ENCODE data around the gene TTC21A. TPM values are rescaled to one million over a fixed set of nuclear protein-coding genes. Genes with fewer than 3 reads are reported as not detected.

The TTC21A gene
- total and polyA plus RNA-seq, 2 of the 13 experiments (the other 11 are each of a cell fraction or from before 2014, with no cell fraction given), result 0.31 to 1.5 TPM

DNA sequence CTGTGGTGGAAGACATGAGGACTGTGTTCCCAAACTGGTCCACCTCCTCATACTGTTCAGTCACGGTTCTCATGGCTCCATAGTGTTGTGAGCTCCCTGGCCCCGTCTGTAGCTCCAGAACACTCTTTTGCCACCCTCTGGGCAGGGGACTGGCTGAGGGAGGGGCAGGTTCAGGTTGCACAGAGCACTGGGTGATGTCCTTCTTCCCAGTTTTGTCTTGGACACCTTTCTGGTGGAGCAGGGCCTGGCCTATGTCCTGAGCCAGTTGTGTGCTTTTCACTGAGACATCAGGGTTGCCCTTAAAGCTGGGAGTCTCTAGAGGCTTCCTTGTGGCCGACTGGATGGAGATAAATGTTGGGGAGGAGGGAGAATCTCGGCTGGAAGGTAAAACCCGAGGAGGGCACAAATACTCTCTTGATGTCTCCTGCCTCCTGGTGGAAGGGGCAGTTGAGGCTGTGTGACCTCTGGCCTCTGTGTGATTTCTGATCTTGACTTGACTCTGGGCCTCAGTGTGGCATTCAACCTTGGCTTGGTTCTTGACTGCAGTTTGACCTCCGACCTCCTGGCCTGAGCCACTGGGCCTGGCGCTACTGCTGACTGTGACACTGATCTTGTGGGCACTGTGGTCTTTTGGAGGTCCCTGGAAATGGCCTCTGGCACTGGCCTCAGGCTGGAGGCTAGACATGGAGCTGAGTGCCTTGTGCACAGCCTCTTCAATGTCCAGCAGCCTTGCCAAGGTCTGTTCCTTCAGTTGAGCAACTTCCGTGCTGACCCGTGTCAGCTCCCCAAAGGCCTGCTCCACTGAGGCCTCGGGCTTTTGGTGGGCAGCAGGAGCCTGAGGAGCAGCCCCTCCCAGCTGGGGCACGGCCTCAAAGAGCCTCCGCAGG lies 76.8 kb downstream of the TTC21A start:
- no peak for FAIRE-seq
- TF ChIP-seq ZBTB10 (CRISPR knock-in tag; IDR thresholded peaks at IDR 0.05; ENCODE audit: borderline replicate concordance) (no peak), NR2C2 (CRISPR knock-in tag; IDR thresholded peaks at IDR 0.05; ENCODE audit: borderline replicate concordance) (0 out of 2 replicates have a peak, but pooled peaks have one; percentile 28), NR2F1 (CRISPR knock-in tag; IDR thresholded peaks at IDR 0.05) (peak; percentile 44 to 53; a peak in 1 of 4 replicates), HNRNPL (IDR thresholded peaks at IDR 0.05; ENCODE audit: low read depth, low read length) (no peak), ZNF263 (CRISPR knock-in tag; IDR thresholded peaks at IDR 0.05) (0 out of 2 replicates have a peak, but pooled peaks have one; percentile 15), NR2F6 (IDR thresholded peaks at IDR 0.05) (peak; percentile 61), NR2F6 (CRISPR knock-in tag; IDR thresholded peaks at IDR 0.05) (peak; percentile 54), CTCF (CRISPR knock-in tag; IDR thresholded peaks at IDR 0.05) (0 out of 2 replicates have a peak, but pooled peaks have one; percentile 2)
- no peaks in the 10 kb centered on the region for H4K20me1 ChIP-seq (ENCODE audit: insufficient read depth, low read length)
- no peak overlapping the region for H3K27ac ChIP-seq (ENCODE audit: extremely low read length, insufficient read depth, low read length)
- 13% methylated on average over 3 of the region's 12 CpGs for WGBS (ENCODE audit: low lambda C conversion rate)
- no peak for ATAC-seq
- intact Hi-C loops (cut with micrococcal nuclease; ENCODE audit: unreplicated experiment) (no loop called here), in situ Hi-C loops (cut with HindIII; ENCODE audit: extremely low pct_ligation_motif_present, low pct_unique_long_range_greater_than_20kb) (loop anchor here (10.0 kb wide), 1 partner anchor 200 kb away; the partner anchor contains the start of gene SLC25A38)
- BruUV-seq (replicated peaks), result no TSS peak
- no peaks in the 10 kb centered on the region for H3K36me3 ChIP-seq (replicated peaks in 1 of 2; ENCODE audit: control insufficient read depth in 1 of 2, insufficient read depth in 2 of 2, low read length in 2 of 2)
- no peak overlapping the region for H3K4me2 ChIP-seq (ENCODE audit: low read depth, low read length)
- H3K9ac ChIP-seq (ENCODE audit: insufficient read depth, low read depth, low read length), result no peak overlapping the region
- peaks cover 5 to 41% of the 10 kb centered on the region in 2 experiments; a peak in 4 of 5 replicates for H3K27me3 ChIP-seq (ENCODE audit: control insufficient read depth in 1 of 2, insufficient read depth in 2 of 2, low read length in 2 of 2)
- H2AFZ ChIP-seq (ENCODE audit: low read length), result no peak overlapping the region
- no peaks in the 10 kb centered on the region for H3K79me2 ChIP-seq (ENCODE audit: insufficient read depth, low read length)
- ChIA-PET POLR2A (interaction anchor here (1.1 kb wide), 1 partner anchor 77 kb away, joined by 3 read pairs; the partner anchor contains the start of genes GORASP1 and TTC21A), CTCF (ENCODE audit: low intra/inter-chr PET ratio, low total read pairs) (no interaction called here)
- no peak for DNase-seq (ENCODE audit: low spot score)
- H3K4me3 ChIP-seq (replicated peaks in 1 of 3; ENCODE audit: insufficient read depth in 1 of 3, low read depth in 2 of 3, low read length in 3 of 3), result no peak overlapping the region
- peaks cover 19% of the 10 kb centered on the region for H3K4me1 ChIP-seq (ENCODE audit: insufficient read depth, low read length)
- H3K9me3 ChIP-seq (ENCODE audit: low read length), result no peaks in the 10 kb centered on the region

Data from HepG2 (cell line).